Renal cortex interstitium (tissue), 11 donors: ENCODE data around the gene ATP6V1F. TPM values are rescaled to one million over a fixed set of nuclear protein-coding genes. Genes with fewer than 3 reads are reported as not detected.

Experiments
- DNase-seq, 11 donors: peaks; one replicate each; pipeline ENCODE4 v3.0.0-alpha.2; 2013; ENCODE audit warnings: low read depth in 9 of 11, low spot score in 4 of 11; ENCODE audit errors: extremely low read depth in 1 of 11
- polyA plus RNA-seq, 3 donors: library from polyadenylated mRNA; unstranded; fragments of 120-200 nt; gene quantifications; one replicate each; pipeline ENCODE4 v1.2.1, GENCODE V29; 2013; ENCODE audit not compliant: insufficient read length in 3 of 3

ATP6V1F gene
- polyA plus RNA-seq, 3 donors, result 224 to 261 (median 241) TPM

DNA sequence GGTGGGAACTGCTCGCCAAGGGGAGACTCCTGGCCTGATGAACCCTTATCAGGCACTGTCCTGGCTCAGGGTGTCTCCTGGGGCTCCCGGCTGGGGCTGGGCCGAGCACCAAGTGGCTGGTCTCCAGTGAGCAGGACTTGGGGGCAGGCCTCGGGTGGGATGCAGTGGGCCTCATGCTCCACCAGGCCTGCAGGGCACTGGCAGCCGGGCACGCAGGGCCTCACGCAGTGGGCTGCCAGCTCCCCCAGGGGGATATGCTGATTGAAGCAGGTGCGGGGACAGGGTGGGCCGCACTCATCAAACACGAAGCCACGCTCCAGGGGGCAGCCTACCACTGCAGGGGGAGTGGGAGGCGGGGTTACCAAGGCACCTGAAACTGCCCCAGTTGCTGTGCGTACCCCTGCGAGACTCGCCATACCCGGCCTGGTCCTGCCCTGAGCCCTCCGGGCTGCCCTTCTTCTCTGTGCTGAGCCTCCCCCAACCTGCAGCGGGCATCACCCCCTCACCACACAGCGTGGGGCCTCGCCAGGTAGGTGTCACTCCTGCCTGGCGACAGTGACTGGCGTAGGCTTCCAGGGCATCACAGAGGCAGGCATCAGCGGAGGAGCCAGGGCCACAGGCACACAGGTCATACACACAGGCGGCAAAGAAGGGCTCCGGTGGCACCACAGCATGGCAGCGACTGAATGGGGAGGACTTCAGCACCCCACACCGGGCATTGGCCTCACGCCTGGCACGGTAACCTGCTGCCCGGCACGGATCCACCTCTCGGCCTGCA lies 14.5 kb downstream of the ATP6V1F start:
- DNase-seq, result no peak

DNA sequence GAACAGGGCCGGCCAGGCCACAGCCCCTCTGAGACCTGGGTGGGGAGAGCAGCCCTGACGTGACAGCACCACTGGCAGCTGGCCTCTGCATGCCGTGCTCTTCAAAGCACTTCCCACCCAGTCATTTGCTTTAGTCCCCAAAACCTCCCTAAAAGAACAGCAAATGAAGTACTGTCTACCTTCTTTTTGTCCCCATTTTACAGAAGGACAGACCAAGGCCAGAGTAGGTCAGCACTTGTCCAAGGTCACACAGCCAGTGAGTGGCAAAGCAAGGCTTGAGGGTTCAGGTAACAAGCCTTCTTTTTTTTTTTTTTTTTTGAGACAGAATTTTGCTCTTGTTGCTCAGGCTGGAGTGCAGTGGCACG lies 15.1 kb downstream of the ATP6V1F start:
- no peak for DNase-seq

DNA sequence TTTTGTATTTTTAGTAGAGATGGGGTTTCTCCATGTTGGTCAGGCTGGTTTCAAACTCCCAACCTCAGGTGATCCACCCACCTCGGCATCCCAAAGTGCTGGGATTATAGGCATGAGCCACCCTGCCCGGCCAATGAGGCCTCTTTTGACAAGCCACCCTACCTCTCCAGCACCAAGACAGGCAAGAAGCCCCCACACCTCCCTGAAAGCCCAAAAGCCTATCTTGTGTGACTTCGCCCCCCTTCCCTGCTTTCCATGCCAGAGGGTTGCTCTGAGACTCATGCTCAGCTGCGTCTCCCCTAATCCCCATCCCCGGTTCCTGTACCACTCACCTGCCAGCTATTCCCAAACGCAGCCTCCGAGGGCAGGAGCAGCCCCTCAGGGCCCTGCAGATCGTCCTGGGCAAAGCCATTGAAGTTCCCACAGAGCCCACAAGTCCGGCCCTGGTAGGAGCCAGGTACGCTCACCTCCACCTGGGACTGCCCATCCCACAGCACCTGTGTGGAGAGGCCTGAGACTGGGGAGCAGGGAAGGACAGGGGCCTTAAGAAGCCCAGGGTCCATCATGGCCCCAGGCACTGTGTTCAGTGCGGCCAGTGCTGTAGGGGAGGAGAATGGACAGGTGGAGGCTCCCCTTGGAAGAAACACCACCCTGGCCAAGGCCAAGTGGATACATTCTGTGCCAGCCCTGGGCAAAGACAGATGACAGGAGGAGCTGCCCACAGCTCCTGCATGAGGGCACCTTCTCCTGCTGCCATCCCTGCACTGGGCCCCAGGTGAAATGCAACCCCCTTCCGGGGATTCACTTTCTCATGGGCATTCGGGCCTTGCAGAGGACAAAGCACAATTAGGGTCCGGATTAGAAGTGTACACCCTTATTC lies 15.8 kb downstream of the ATP6V1F start:
- no peak for DNase-seq

DNA sequence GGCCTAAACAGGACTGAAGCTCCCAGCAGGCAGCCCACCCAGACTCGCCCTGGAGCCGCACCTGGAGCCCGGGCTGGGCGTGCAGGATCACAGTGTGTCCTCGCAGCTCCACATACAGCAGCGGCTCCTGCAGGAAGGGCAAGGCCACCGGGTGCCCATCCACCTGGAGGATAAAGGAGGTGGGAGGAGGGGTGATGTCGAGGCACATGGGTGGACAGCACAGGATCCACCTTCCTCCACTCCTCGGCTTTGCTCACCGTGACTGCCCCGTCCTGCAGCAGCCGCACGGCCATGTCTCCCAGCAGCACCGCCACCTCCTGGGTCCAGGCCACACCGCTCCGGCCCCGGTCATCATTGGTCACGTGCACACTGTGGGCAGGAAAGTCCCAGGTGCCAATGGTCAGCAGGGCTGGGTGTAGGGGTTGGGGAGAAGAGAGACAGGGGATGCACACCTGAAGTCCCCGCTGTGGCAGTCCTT lies 16.8 kb downstream of the ATP6V1F start:
- DNase-seq, result no peak

DNA sequence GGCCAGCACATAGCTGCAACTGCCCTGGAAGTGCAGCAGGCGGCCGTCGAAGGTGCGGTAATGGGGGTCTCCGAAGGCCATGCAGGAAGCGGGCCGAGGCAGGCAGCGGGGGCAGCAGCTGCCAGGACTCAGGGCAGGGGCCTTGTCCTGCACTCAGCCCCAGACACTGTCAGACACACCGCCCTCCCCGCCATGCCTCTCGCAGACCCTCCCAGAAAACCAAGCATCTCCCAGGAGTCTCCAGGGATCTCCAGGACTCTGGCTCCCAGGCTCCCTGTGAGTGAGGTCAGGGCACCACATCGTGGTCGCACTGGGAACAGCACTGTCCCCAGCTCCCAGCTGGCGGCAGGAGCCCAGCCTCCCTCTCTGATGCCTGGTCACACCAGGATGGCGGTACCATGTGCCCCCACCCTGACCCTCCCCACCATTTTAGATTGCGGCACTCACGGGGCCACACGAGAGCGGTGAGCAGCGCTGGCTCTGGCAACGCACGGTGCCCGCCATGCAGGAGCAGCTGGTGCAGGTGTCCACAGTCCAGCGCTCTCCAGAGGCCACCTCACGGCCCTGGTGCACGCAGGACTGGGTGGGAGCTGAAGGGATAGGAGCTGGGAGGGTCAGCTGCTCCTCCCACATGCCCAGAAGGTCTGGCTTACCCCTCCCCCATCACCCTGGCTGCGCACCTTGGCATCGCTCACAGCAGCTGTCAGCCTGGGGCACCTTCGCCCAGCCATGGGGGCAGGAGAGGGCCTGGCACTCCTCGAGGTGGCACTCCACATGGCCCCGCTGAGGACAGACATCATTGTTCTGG lies 17.5 kb downstream of the ATP6V1F start:
- DNase-seq, result peak in 2 of 11 donors; percentile 41 to 50

DNA sequence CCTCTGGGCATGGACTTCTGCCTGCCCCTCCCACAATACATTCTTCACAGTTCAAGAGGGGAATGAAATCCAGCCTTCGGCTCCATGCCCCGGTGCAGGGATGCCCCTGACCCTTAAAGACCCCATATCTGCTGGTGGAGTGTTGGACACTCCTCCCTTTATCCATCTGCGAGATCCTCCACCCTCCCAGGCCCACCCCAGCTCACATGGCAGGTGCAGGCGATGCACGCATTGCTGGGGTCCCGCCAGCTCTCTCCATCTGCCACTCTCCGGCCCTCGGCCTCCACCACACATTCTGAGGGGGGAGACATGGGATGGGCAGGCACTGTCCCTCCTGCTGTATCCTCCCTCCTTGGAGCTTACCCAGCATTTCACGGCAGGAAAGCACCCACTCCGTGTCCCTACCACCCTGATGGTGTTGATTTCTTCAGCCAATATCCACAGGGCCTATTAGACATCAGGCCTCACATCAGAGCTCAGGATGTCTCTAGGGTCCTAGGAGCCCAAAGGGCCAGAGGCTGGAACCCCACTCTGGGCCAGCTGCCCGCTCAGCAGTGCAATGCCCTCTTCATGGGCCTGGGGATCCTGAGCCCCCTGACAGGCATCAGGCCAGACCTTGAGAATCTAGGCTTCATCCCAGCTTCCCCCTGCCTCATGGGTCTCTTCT lies 18.3 kb downstream of the ATP6V1F start:
- no peak for DNase-seq

DNA sequence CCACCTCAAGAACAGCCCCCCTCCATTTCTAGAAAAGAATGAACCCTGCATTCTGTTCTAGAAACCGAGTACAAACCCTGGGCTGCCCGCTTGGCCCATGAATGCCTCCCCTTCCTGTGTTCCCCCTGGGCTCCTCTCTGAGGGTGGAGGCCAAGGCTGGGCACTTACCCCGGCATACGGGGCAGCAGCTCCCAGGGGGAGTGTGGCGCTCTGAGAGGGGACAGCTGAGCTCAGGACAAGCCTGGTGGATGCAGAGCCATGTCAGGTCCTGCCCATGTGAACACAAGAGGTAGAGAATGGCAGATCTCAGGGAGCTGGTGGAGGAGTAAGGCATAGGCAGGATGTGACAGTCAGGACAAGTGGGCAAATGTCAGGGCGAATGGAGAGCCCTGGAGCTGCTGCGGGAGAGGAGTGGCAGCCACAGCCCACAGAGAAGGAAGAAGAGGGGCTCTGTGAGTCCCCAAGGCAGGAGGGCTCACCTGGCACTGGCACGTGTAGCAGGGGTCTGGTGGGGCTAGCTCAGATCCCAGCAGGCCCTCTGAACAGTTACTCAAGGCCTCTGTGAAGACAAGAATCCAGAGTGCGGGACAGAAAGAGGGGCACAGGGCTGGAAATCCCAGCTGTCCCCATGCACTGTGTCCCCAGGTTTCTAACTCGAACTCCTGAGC lies 18.9 kb downstream of the ATP6V1F start:
- DNase-seq, result no peak

DNA sequence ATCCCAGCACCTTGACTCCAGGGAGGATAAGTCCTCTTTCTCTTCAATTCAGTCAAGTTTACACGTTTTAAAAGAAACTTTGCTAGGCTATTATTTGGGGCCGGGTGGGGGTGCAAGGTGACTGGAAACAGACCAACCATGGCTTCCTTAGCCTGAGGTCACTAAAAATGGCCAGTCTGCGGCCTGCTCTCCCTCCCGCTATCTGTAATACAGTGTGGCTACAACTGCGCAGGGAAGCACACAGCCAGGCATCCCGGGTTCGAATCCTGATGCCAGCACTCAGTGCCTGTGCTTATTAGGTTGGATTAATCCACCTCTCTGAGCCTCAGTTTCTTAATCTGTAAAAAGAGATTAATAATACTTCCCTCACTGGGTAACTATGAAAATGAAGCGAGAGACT lies 19.5 kb downstream of the ATP6V1F start:
- DNase-seq, result no peak

DNA sequence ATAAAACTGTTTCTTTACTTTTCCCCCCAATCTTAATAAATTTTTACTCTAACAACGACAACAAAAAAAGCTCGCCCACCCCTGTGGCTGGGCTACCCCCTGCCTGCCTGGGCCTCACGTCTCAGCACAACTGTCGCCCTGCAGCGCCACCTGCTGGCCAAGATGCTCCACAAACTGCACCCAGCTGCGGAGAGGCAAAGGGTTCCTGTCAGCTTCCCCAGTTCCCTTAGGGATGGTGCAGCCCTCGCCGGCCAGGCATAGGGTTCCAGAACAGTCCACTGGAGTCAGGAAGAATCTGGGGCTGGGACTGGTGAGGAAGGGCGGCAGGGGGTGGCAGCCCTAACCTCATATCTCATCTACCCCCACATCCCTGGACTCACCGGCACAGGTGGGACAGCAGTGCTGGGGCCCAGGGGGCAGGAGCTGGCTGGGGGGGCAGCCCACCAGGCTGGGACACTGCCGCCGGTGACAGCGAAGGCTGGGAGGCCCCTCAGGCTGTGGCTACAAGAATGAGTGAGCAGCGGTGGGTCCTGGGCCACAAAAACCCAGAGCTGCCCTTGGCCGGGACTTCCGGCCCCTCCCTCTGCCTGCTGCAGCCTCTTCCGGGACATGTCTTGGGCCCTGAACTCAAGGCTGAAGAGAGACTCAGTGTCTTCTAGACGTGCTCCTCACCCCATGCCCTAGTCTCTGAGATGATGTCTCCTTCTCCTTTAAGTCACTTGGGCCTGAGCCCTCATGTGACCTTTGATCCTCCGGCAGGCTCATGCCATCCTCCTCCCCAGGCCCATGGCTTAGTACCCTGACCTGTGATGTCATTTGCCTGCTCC lies 21.2 kb downstream of the ATP6V1F start:
- peak in 6 of 11 donors; percentile 59 to 75 (median 64) for DNase-seq

DNA sequence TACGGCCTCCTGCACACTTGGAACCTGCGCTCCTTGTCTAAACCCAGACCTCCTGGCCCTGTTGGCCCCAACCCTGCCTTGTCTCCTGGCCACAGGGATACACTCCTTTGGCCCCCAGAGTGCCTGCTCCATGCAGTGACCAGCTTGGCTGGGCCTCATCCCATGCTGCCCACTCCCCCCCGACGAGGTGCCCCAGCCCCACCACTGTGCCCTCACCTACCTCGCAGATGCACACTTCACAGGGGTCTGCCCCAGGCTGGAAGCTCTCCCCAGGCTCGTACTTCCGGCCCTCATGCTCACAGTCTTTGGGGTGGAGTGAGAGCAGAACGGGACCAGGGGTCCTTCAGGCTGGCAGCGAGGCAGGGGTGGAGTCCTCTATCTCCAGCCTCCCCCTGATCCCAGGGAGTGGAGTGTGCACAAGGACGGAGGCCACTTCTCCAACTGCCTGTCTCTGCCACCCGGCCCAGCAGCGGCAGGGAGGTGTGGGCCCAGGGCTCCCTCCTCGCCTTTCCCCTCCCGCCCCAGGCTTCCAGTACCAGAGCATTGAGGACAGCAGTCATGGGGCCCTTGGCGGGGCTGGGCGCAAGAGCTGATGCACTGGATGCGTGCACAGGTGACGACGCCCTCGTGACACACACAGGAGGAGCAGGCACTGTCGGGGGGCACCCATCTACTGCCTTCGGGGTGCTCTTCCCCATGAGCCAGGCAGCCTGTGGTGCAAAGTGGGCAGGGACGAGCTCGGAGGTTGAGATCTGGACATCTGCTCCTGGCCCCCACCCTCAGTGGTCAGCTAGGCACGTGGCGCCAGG lies 22.1 kb downstream of the ATP6V1F start:
- no peak for DNase-seq

DNA sequence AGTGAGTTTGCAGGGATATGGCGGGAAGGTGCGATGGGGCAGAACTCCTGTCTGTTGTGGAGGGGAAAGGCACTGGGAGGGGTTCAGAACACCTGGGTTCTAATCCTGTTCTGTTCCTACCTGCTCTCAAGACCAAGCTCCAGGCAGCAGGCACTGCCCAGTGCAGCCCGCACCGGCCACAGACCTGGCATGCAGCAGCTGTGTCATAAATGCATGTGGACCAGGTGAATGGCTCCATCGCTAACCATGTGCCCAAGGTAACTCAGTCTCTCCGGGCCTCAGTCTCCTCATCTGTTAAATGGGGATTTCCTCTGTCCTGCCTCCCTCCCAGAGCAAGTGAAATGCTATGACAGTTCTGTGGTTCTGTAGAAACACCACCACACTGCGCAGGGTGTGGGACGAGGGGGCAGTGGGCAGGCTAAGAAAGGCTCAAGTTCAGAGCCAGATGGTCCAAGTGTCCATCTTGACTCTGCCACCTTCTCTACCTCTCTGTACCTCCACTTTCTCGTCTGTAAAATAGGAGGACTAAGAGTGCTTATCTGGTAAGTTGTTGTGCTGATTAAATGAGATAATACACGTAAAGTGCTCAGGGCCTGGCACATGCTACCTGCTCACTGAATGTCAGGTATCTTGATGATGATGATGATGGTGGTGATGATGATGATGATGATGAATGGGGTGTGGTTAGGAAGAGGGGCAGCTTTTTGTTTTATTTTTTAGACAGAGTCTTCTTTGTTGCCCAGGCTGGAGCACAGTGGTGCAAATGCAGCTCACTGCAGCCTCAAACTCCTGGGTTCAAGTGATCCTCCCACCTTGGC lies 22.9 kb downstream of the ATP6V1F start:
- no peak for DNase-seq

DNA sequence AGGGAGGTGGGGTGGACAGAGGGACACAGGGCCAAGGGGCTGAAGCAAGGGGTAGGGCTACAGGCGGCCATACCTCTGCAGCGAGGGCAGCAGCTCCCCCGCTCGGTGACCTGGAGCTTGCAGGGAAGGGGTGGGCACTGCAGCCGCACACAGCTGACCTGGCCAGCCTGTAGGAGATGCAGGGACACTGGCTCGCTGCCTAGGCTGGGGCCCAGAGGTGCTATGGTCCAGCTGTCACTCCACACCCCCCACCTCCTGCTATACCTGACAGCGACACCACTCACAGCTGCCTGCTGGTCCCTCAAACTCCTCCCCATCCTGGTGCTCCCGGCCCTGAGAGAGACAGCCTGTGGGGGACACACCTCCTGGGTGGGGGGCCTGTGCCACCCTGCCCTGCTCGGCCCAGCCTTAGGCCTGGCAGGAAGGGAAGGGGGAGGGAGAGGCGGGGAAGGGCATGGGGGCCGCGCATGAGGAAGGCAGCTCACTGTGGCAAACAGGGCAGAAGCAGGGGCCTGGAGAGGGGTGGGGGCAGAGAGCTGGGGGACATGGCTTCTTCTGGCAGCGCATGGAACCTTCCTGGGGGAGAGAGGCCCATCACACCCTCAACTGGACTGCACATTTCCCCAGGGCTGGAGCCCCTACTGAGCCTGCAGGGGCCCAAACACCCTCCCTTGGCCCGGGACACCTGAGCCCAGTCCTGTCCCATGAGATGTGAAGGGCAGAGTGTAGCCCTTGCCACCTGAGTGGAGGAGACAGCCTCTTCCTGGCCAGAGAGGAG lies 23.9 kb downstream of the ATP6V1F start:
- DNase-seq, result no peak

DNA sequence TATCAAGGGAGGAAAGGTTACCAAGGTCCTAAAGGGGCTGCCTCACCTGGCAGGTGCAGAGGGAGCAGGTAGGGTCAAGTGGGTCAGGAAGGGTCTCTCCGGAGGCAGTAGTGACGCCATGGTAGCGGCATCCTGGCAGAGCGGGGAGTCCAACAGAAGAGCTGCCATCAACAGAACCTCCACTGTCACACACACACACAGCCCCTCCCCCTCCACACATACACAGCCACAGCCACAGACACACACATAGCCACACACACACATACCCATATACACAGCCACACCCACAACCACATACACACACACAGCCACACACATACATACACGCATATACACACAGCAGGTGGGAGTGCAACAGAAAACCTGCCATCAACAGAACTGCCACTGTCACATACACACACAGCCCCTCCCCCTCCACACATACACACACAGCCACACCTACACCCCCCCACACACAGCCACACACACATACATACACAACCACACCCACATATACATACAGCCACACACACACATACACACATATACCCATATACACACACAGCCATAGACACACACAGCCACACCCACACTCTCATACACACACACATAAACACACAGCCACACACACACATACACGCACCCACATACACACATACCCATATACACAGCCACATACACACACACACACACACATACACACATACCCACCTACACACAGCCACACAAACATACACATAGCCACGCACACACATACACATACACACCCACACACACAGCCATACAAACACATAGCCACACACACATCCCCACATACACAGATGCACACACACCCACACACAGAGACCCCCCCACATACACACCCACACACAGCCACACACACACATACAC lies 24.7 kb downstream of the ATP6V1F start:
- DNase-seq, result no peak

DNA sequence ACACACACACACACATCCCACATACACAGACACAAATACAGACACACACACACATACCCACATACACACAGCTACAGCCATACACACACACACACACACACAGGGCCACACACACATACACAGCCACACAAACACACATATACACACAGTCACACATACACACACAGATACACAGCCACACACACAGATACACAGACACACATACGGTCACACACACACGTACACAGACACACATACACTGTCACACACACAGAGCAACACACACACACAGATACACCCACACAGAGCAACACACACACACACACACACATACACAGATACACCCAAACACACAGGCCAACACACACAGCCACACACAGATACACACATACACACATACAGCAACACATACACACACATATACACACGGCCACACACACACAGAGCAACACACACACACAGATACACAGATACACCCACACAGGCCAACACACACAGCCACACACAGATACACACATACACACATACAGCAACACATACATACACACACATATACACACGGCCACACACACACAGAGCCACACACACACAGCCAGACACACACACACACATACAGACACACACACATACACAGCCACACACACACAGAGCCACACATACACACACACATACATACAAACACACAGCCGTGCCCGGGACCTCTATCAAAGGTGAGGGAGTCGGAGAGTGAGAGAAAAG lies 25.5 kb downstream of the ATP6V1F start:
- no peak for DNase-seq
